ENCODE data around the gene ADAMTS16.

Gene ADAMTS16

GRCh38 chr5:5189051-5189430 is 48.9 kb downstream of the ADAMTS16 start:
- no peak for DNase-seq

- no peak for DNase-seq
These were observed 51.8 kb downstream of the ADAMTS16 start for GRCh38 chr5:5191906-5192305.

- DNase-seq: no peak
These were observed 52.6 kb downstream of the ADAMTS16 start for GRCh38 chr5:5192681-5193080.

- no peak for DNase-seq
These were observed 55.2 kb downstream of the ADAMTS16 start for GRCh38 chr5:5195128-5195918.

- DNase-seq: no peak
These were observed 58.0 kb downstream of the ADAMTS16 start for GRCh38 chr5:5198135-5198534.

- DNase-seq: no peak
These were observed 58.7 kb downstream of the ADAMTS16 start for GRCh38 chr5:5198815-5199214.

GRCh38 chr5:5199495-5199894 is 59.4 kb downstream of the ADAMTS16 start:
- DNase-seq: no peak

- DNase-seq: no peak
These were observed 60.0 kb downstream of the ADAMTS16 start for GRCh38 chr5:5200133-5200532.

- no peak for DNase-seq
These were observed 62.2 kb downstream of the ADAMTS16 start for GRCh38 chr5:5202321-5202720.

GRCh38 chr5:5203451-5203850 is 63.3 kb downstream of the ADAMTS16 start:
- DNase-seq: no peak

- DNase-seq: no peak
These were observed 67.7 kb downstream of the ADAMTS16 start for GRCh38 chr5:5207828-5208227.

GRCh38 chr5:5209089-5209488 is 69.0 kb downstream of the ADAMTS16 start:
- no peak for DNase-seq

- no peak for DNase-seq
These were observed 69.6 kb downstream of the ADAMTS16 start for GRCh38 chr5:5209510-5210286.

GRCh38 chr5:5217371-5217770 is 77.2 kb downstream of the ADAMTS16 start:
- DNase-seq: no peak

- no peak for DNase-seq
These were observed 78.3 kb downstream of the ADAMTS16 start for GRCh38 chr5:5218396-5218795.

GRCh38 chr5:5219541-5219940 is 79.4 kb downstream of the ADAMTS16 start:
- no peak for DNase-seq

- no peak for DNase-seq
These were observed 80.9 kb downstream of the ADAMTS16 start for GRCh38 chr5:5220901-5221631.

GRCh38 chr5:5221724-5222123 is 81.6 kb downstream of the ADAMTS16 start:
- DNase-seq: no peak

GRCh38 chr5:5231576-5231975 is 91.4 kb downstream of the ADAMTS16 start:
- no peak for DNase-seq

GRCh38 chr5:5234912-5235311 is 94.8 kb downstream of the ADAMTS16 start:
- no peak for DNase-seq

GRCh38 chr5:5235685-5236084 is 95.6 kb downstream of the ADAMTS16 start:
- no peak for DNase-seq

GRCh38 chr5:5239191-5239590 is 99.1 kb downstream of the ADAMTS16 start:
- DNase-seq: no peak

- DNase-seq: no peak
These were observed 100.1 kb downstream of the ADAMTS16 start for GRCh38 chr5:5240234-5240633.

- DNase-seq: no peak
These were observed 101.9 kb downstream of the ADAMTS16 start for GRCh38 chr5:5242056-5242455.

All from NCI-H1436 treated with DMSO at 0.1 percent for 48 hours (cell line).